Measurements from ENCODE around the gene DEFB132.
"Not testable (repeated sequence)": the region's sequence is repeated elsewhere in the genome, so short reads cannot be mapped to it uniquely, and the experiment has no call there.

Gene DEFB132

DNA sequence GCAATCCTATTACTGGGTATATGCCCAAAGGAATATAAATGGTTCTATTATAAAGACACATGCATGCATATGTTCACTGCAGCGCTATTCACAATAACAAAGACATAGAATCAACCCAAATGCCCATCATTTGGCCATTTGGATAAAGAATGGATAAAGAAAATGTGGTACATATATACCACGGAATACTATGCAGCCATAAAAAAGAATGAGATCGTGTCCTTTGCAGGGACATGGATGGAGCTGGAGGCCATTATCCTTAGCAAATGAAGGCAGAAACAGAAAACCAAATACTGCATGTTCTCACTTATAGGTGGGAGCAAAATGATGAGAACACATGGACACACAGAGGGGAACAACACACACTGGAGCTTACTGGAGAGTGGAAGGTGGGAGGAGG is 31.6 kb upstream of the DEFB132 start:
- not testable (repeated sequence) for H2BK120ac ChIP-seq (ENCODE audit: insufficient read depth, low read length, poor library complexity); H3K27me3 ChIP-seq (ENCODE audit: insufficient read depth, low read length); H3K36me3 ChIP-seq (ENCODE audit: control insufficient read depth in 1 of 2, insufficient read depth in 2 of 2, low read length in 2 of 2); H2BK12ac ChIP-seq (ENCODE audit: low read length); H4K8ac ChIP-seq (ENCODE audit: low read depth, low read length); DNase-seq; H4K12ac ChIP-seq (ENCODE audit: low read depth, low read length); H4K91ac ChIP-seq (ENCODE audit: low read depth, low read length); H3K79me1 ChIP-seq (ENCODE audit: low read length); H2AFZ ChIP-seq (ENCODE audit: insufficient read depth, low read length, poor library complexity); H3K4ac ChIP-seq (ENCODE audit: low read depth, low read length); H3K79me2 ChIP-seq (ENCODE audit: control insufficient read depth, insufficient read depth, low read length, poor library complexity); H3K9me3 ChIP-seq (ENCODE audit: insufficient read depth, low read depth, low read length); H3K18ac ChIP-seq (ENCODE audit: low read length); H3K4me1 ChIP-seq (ENCODE audit: control insufficient read depth in 1 of 2, insufficient read depth in 2 of 2, low read length in 2 of 2); H2BK5ac ChIP-seq (ENCODE audit: low read depth, low read length, poor library complexity); H2AK5ac ChIP-seq (ENCODE audit: low read length); H3K4me3 ChIP-seq (ENCODE audit: low read depth, low read length); H3K4me2 ChIP-seq (ENCODE audit: low read length); H3K27ac ChIP-seq (ENCODE audit: low read depth, low read length); H3K9ac ChIP-seq (ENCODE audit: low read length); H3K23ac ChIP-seq (ENCODE audit: low read length); H3K14ac ChIP-seq (ENCODE audit: low read length)
- no CpG with 5 or more reads among the region's 3 CpGs for WGBS (ENCODE audit: extremely low coverage, insufficient coverage, insufficient read length)

DNA sequence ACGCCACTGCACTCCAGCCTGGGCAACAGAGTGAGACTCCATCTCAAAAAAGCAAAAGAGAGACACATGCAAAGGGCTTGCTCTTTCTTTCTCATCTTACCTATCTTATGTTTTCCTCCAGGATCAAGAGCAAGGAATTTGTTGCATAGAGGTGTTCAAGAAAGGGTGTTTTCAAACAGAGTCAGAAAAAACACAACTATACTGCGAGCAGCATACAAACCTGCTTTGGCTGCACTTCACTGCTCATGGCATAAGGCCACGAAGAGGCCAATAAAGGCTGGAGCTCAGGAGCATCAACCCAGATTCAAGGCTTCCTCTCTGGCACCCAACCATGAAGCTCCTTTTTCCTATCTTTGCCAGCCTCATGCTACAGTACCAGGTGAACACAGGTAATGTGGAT is 30.6 kb upstream of the DEFB132 start, which contains the start of gene DEFB129:
Gene DEFB129 (plus strand): TSS at position 301 of the 400 bp plus-strand sequence. CDS start 31 bp downstream, at position 332.
- no peak within 1 kb of the TSS for H3K27ac ChIP-seq (ENCODE audit: low read depth, low read length)
- no peaks in the 10 kb centered on the region for H3K36me3 ChIP-seq (ENCODE audit: control insufficient read depth in 1 of 2, insufficient read depth in 2 of 2, low read length in 2 of 2)
- H3K27me3 ChIP-seq (ENCODE audit: insufficient read depth, low read length) = no peaks in the 10 kb centered on the region
- no peak within 1 kb of the TSS for H2BK5ac ChIP-seq (ENCODE audit: low read depth, low read length, poor library complexity)
- WGBS (ENCODE audit: extremely low coverage, insufficient coverage, insufficient read length) = no CpG with 5 or more reads among the region's 3 CpGs
- no peak for DNase-seq
- no peak within 1 kb of the TSS for H4K91ac ChIP-seq (ENCODE audit: low read depth, low read length)
- no peak within 1 kb of the TSS for H3K4me3 ChIP-seq (ENCODE audit: low read depth, low read length)
- H3K4me1 ChIP-seq (ENCODE audit: control insufficient read depth in 1 of 2, insufficient read depth in 2 of 2, low read length in 2 of 2) = no peaks in the 10 kb centered on the region
- H3K4me2 ChIP-seq (ENCODE audit: low read length) = no peak within 1 kb of the TSS
- H3K18ac ChIP-seq (ENCODE audit: low read length) = no peak within 1 kb of the TSS
- no peak within 1 kb of the TSS for H2AFZ ChIP-seq (ENCODE audit: insufficient read depth, low read length, poor library complexity)
- H4K8ac ChIP-seq (ENCODE audit: low read depth, low read length) = no peak within 1 kb of the TSS
- no peak within 1 kb of the TSS for H3K4ac ChIP-seq (ENCODE audit: low read depth, low read length)
- no peaks in the 10 kb centered on the region for H3K79me1 ChIP-seq (ENCODE audit: low read length)
- H2BK120ac ChIP-seq (ENCODE audit: insufficient read depth, low read length, poor library complexity) = no peak within 1 kb of the TSS
- H3K9me3 ChIP-seq (ENCODE audit: insufficient read depth, low read depth, low read length) = peaks cover 2% of the 10 kb centered on the region
- H3K23ac ChIP-seq (ENCODE audit: low read length) = no peak within 1 kb of the TSS
- H3K14ac ChIP-seq (ENCODE audit: low read length) = no peak within 1 kb of the TSS
- H3K9ac ChIP-seq (ENCODE audit: low read length) = no peak within 1 kb of the TSS
- no peak within 1 kb of the TSS for H2AK5ac ChIP-seq (ENCODE audit: low read length)
- no peak within 1 kb of the TSS for H2BK12ac ChIP-seq (ENCODE audit: low read length)
- no peak within 1 kb of the TSS for H4K12ac ChIP-seq (ENCODE audit: low read depth, low read length)
- H3K79me2 ChIP-seq (ENCODE audit: control insufficient read depth, insufficient read depth, low read length, poor library complexity) = no peaks in the 10 kb centered on the region

DNA sequence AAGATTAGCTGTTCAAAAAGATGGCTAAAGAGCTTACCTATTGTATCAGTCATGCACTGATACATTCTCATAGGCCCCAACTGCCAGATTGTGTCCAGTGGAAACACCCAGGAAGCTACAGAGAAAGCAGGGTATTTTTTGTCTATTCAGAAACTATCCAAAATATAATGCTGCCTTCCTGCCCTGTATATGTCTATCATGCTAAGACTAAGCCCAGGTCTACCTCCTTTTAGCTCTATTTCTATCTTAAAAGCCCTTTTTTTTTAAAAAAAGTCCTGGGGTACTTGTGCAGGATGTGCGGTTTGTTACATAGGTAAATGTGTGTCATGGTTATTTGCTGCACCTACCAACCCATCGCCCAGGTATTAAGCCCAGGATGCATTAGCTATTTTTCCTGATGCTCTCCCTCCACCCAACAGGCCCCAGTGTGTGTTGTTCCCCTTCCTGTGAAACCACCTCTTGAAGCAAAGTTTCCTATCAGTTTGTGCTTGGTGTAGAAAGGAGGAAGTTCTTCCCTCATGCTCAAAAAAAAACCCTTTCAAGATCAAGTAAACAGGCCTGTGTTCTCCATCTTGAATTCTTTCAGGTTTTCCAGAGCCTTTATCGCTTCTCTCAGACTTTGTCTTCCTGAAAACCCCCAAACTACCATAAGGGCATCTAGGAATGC is 30.0 kb upstream of the DEFB132 start:
- H2BK12ac ChIP-seq (ENCODE audit: low read length) = no peak overlapping the region
- no peak overlapping the region for H2AFZ ChIP-seq (ENCODE audit: insufficient read depth, low read length, poor library complexity)
- no peaks in the 10 kb centered on the region for H3K79me1 ChIP-seq (ENCODE audit: low read length)
- no peak overlapping the region for H2BK5ac ChIP-seq (ENCODE audit: low read depth, low read length, poor library complexity)
- H3K36me3 ChIP-seq (ENCODE audit: control insufficient read depth in 1 of 2, insufficient read depth in 2 of 2, low read length in 2 of 2) = no peaks in the 10 kb centered on the region
- H3K4me3 ChIP-seq (ENCODE audit: low read depth, low read length) = no peak overlapping the region
- WGBS (ENCODE audit: extremely low coverage, insufficient coverage, insufficient read length) = no CpG with 5 or more reads among the region's 3 CpGs
- no peak overlapping the region for H3K18ac ChIP-seq (ENCODE audit: low read length)
- H3K79me2 ChIP-seq (ENCODE audit: control insufficient read depth, insufficient read depth, low read length, poor library complexity) = no peaks in the 10 kb centered on the region
- H3K4ac ChIP-seq (ENCODE audit: low read depth, low read length) = no peak overlapping the region
- no peak overlapping the region for H4K12ac ChIP-seq (ENCODE audit: low read depth, low read length)
- no peak overlapping the region for H3K14ac ChIP-seq (ENCODE audit: low read length)
- no peak overlapping the region for H3K4me2 ChIP-seq (ENCODE audit: low read length)
- no peak overlapping the region for H4K8ac ChIP-seq (ENCODE audit: low read depth, low read length)
- H4K91ac ChIP-seq (ENCODE audit: low read depth, low read length) = no peak overlapping the region
- H3K23ac ChIP-seq (ENCODE audit: low read length) = no peak overlapping the region
- no peaks in the 10 kb centered on the region for H3K27me3 ChIP-seq (ENCODE audit: insufficient read depth, low read length)
- H3K9ac ChIP-seq (ENCODE audit: low read length) = no peak overlapping the region
- no peak overlapping the region for H3K27ac ChIP-seq (ENCODE audit: low read depth, low read length)
- H2BK120ac ChIP-seq (ENCODE audit: insufficient read depth, low read length, poor library complexity) = no peak overlapping the region
- DNase-seq = no peak
- peaks cover 2% of the 10 kb centered on the region for H3K9me3 ChIP-seq (ENCODE audit: insufficient read depth, low read depth, low read length)
- H2AK5ac ChIP-seq (ENCODE audit: low read length) = no peak overlapping the region
- no peaks in the 10 kb centered on the region for H3K4me1 ChIP-seq (ENCODE audit: control insufficient read depth in 1 of 2, insufficient read depth in 2 of 2, low read length in 2 of 2)

DNA sequence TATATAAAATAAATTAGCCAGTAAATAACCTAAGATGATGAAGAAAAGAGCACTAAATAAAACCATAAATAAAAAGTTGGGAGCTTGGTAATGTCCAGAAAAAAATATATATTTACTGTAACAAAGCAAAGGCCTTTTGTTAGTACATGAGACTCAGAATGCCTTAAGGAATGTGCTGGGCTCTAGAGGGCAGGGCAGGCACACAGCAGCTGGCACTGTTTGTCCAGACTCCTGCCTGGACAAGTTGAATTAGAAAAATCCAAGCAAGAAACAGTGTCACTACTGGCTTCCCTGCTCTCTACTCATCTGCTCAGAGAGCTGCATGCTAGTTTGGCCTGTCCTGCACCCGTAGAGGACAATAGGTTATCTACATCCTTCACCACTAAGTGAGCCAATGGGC is 21.6 kb upstream of the DEFB132 start:
- no peaks in the 10 kb centered on the region for H3K79me1 ChIP-seq (ENCODE audit: low read length)
- DNase-seq = no peak

More for the DNA sequence above, 21.6 kb upstream of the DEFB132 start:
- no peak overlapping the region for H2BK5ac ChIP-seq (ENCODE audit: low read depth, low read length, poor library complexity)
- H2BK120ac ChIP-seq (ENCODE audit: insufficient read depth, low read length, poor library complexity) = no peak overlapping the region
- H4K12ac ChIP-seq (ENCODE audit: low read depth, low read length) = no peak overlapping the region
- WGBS (ENCODE audit: extremely low coverage, insufficient coverage, insufficient read length) = no CpG with 5 or more reads among the region's 1 CpG
- no peak overlapping the region for H4K91ac ChIP-seq (ENCODE audit: low read depth, low read length)
- H4K8ac ChIP-seq (ENCODE audit: low read depth, low read length) = no peak overlapping the region
- H3K79me2 ChIP-seq (ENCODE audit: control insufficient read depth, insufficient read depth, low read length, poor library complexity) = no peaks in the 10 kb centered on the region
- no peak overlapping the region for H3K4me3 ChIP-seq (ENCODE audit: low read depth, low read length)
- no peak overlapping the region for H3K27ac ChIP-seq (ENCODE audit: low read depth, low read length)
- peaks cover 4% of the 10 kb centered on the region for H3K9me3 ChIP-seq (ENCODE audit: insufficient read depth, low read depth, low read length)
- H2BK12ac ChIP-seq (ENCODE audit: low read length) = no peak overlapping the region
- H3K4me1 ChIP-seq (ENCODE audit: control insufficient read depth in 1 of 2, insufficient read depth in 2 of 2, low read length in 2 of 2) = no peaks in the 10 kb centered on the region
- no peak overlapping the region for H3K4me2 ChIP-seq (ENCODE audit: low read length)
- H3K18ac ChIP-seq (ENCODE audit: low read length) = no peak overlapping the region
- no peak overlapping the region for H3K23ac ChIP-seq (ENCODE audit: low read length)
- no peak overlapping the region for H2AK5ac ChIP-seq (ENCODE audit: low read length)
- no peak overlapping the region for H2AFZ ChIP-seq (ENCODE audit: insufficient read depth, low read length, poor library complexity)
- H3K36me3 ChIP-seq (ENCODE audit: control insufficient read depth in 1 of 2, insufficient read depth in 2 of 2, low read length in 2 of 2) = no peaks in the 10 kb centered on the region
- H3K14ac ChIP-seq (ENCODE audit: low read length) = no peak overlapping the region
- no peaks in the 10 kb centered on the region for H3K27me3 ChIP-seq (ENCODE audit: insufficient read depth, low read length)
- no peak overlapping the region for H3K9ac ChIP-seq (ENCODE audit: low read length)
- H3K4ac ChIP-seq (ENCODE audit: low read depth, low read length) = no peak overlapping the region
